Mesodermal cell (in vitro differentiated cells): ENCODE results near the gene EHBP1L1.

Experiments used
- H3K27ac ChIP-seq: 2 replicates; pipeline ENCODE4 v1.7.0; 2013; ENCODE audit warnings: mild to moderate bottlenecking, low read depth, low read length, moderate library complexity; ENCODE audit not compliant: severe bottlenecking
- H3K36me3 ChIP-seq: 2 replicates; pipeline ENCODE4 v1.7.1; 2013; ENCODE audit warnings: mild to moderate bottlenecking, low read length, moderate library complexity; ENCODE audit not compliant: control insufficient read depth, insufficient read depth
- H3K4me1 ChIP-seq: one replicate; pipeline ENCODE4 v1.7.1; 2013; ENCODE audit warnings: mild to moderate bottlenecking, low read length; ENCODE audit not compliant: insufficient read depth, control insufficient read depth, poor library complexity, severe bottlenecking
- H3K4me3 ChIP-seq: 2 replicates; pipeline ENCODE4 v1.7.0; 2013; ENCODE audit warnings: low read length, control low read depth, mild to moderate bottlenecking; ENCODE audit not compliant: insufficient read depth, poor library complexity, severe bottlenecking; ENCODE audit errors: extremely low read depth
- H3K9me3 ChIP-seq: 2 replicates; pipeline ENCODE4 v1.7.1; 2013; ENCODE audit warnings: mild to moderate bottlenecking, low read length, moderate library complexity; ENCODE audit not compliant: control insufficient read depth
- WGBS, 2 experiments: methylation state at CpG; one replicate each; pipeline ENCODE4 v1.1.5; 2013; ENCODE audit warnings: missing lambda C conversion rate in 2 of 2; ENCODE audit not compliant: insufficient coverage in 2 of 2; 5-methylcytosine and 5-hydroxymethylcytosine counted together

EHBP1L1 gene

DNA sequence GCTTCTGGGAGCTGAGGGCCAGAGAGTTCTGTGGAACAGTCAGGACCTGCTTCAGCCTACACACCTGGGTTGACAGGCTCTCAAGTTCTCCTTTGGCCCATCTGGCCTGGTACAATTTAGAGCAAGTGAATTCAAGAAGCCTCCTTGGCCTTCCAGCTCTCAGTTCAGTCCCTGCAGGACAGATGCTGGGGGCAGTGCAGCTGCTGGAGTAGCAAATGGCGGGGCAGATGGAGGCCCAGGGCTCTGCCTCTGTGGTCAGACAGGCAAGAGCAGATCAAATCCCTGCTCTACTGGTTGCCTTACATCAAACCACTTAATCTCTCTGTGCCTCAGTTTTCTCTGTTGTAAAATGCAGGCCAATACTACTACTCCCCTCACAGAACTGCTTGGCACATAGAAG lies 28.4 kb downstream of the EHBP1L1 start:
- Histone ChIP-seq H3K27ac (no peak overlapping the region), H3K9me3 (no peaks in the 10 kb centered on the region), H3K4me3 (no peak overlapping the region), H3K36me3 (peaks cover 67% of the 10 kb centered on the region), H3K4me1 (peaks cover 12% of the 10 kb centered on the region)
- 79 to 100% methylated on average over 1 of the region's 1 CpG for WGBS, 2 experiments

- Histone ChIP-seq H3K27ac (peak overlapping the region; percentile 49), H3K9me3 (no peaks in the 10 kb centered on the region), H3K36me3 (peaks cover 82% of the 10 kb centered on the region), H3K4me1 (peaks cover 29% of the 10 kb centered on the region), H3K4me3 (peak overlapping the region; percentile 14)
- 6 to 12% methylated on average over 38 to 64 of the region's 67 CpGs for WGBS, 2 experiments
These were observed 31.2 kb downstream of the EHBP1L1 start for GRCh38 chr11:65606876-65607613.

DNA sequence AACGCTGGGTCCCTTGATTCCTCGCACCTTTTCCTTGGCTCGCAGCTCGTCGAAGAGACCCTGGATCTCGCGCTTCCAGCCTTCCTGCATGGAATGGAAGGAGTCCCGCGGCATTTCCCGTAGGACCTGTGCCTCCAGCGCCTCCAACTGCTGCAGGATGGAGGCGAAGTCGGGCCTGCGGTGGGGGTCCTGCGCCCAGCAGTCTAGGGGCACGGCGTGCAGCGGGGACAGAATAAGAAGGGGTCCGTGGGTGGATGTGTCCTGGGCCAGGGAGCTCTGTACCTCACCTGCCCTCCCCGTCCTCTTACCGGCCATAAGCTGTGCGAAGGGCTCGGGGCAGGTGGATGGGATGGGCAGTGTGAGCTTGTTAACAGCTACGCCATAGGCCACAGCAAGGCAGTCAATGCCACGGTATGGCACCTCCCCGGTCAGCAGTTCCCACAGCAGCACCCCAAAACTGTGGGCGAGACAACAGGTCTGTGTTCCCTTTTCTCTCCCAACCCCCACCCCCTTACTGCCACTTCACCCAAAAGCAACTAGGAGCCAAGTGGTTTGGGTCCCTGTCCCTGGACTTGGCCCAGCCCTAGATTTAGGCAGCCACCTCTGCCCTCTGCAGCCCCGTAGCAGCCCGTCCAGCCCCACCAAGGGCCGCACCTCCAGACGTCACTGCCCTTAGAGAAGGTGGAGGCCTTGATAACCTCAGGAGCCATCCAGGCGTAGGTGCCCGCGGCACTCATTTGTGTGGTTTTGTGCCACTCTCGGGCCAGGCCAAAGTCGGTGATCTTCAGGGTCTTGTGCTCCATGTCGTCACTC lies 32.0 kb downstream of the EHBP1L1 start:
- no peaks in the 10 kb centered on the region for H3K9me3 ChIP-seq
- peak overlapping the region; percentile 14 for H3K4me3 ChIP-seq
- peaks cover 82% of the 10 kb centered on the region for H3K36me3 ChIP-seq
- 82 to 84% methylated on average over 27 to 36 of the region's 37 CpGs for WGBS, 2 experiments
- peaks cover 37% of the 10 kb centered on the region for H3K4me1 ChIP-seq
- peak overlapping the region; percentile 49 for H3K27ac ChIP-seq

GRCh38 chr11:65609229-65609628 lies 33.4 kb downstream of the EHBP1L1 start:
- H3K4me3 ChIP-seq = no peak overlapping the region
- WGBS, 2 experiments = 88 to 100% methylated on average over 2 to 3 of the region's 3 CpGs
- H3K27ac ChIP-seq = no peak overlapping the region
- H3K4me1 ChIP-seq = peaks cover 43% of the 10 kb centered on the region
- no peaks in the 10 kb centered on the region for H3K9me3 ChIP-seq
- H3K36me3 ChIP-seq = peaks cover 71% of the 10 kb centered on the region

DNA sequence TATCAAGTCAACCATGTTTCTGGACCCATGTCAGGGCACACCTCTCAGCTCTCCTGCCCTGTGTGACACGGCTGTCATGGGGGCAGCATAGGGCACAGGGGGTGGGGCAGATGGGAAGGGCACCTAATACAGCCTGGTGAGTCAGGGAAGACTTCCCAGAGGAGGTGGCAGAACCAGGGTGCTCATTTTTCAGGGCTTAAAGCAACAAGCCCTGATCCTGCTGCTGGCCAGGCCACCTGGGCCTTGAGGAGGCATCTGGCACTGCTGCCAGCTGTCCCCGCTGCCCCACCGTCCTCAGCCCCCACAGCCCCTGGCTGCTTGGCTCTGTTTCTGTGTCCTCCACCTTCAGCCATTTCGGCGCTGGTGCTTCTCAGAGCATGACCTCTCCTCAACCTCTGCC lies 33.8 kb downstream of the EHBP1L1 start:
- WGBS, 2 experiments = 90 to 100% methylated on average over 5 of the region's 5 CpGs
- Histone ChIP-seq H3K4me3 (no peak overlapping the region), H3K36me3 (peaks cover 68% of the 10 kb centered on the region), H3K4me1 (peaks cover 43% of the 10 kb centered on the region), H3K27ac (no peak overlapping the region), H3K9me3 (no peaks in the 10 kb centered on the region)

DNA sequence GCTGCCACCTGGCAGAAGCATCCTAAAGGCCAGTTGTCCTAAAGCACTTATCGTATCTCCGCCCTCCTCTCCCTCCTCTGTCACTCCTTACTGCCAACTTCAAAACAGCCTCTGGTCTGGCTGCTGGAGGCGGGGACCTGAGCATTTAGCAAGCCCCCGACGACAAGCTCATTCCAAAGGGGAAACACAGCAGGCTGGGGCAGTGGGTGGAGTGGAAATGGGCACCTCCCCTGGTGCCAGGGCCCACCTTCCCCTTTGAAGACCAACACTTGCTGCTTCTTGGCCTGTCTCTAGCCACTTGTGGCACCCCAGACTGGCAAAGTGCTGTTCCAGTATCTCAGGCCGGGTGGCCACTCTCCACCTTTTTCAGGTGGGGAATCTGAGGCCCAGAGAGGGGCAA lies 34.6 kb downstream of the EHBP1L1 start:
- H3K27ac ChIP-seq = peak overlapping the region; percentile 29
- peaks cover 43% of the 10 kb centered on the region for H3K4me1 ChIP-seq
- peaks cover 60% of the 10 kb centered on the region for H3K36me3 ChIP-seq
- peak overlapping the region; percentile 84 for H3K4me3 ChIP-seq
- WGBS, 2 experiments = 79 to 82% methylated on average over 3 to 5 of the region's 6 CpGs
- H3K9me3 ChIP-seq = no peaks in the 10 kb centered on the region

DNA sequence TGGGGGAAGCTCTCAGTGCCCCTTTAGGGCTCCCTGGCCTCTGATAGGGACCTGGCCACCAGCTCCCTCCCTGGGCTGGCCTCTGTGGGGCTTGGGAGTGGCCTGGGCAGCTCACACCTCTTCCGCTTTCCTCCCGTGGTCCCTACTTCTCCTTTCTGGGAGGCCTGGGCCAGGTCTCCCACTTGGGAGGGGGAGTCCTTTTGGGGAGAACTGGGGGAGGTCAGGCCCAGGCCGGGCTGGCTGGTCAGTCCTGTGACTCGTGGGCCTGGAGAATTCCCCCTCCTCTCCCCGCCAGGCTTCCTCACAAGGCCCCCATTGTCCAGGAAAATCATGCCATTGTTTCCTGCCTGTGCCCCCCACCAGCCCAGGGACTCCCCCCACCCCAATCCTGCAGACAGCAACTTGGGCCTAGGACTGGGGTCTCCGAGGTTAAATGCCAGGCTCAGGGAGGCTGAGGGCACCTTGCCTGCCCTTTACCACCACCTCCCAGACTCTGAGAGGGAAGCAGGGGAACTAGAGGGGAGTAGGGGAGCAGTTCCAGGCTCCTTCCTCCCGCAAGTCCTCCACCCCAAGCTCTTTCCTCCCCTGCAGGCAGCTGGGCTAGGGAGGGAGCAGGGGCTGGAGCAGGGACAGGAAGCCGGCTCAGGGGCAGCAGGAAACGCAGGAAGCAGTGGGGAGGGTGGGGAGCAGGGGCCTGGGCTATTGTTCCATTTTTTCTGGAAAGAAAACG lies 35.3 kb downstream of the EHBP1L1 start:
- 25 to 67% methylated on average over 1 of the region's 10 CpGs for WGBS, 2 experiments

DNA sequence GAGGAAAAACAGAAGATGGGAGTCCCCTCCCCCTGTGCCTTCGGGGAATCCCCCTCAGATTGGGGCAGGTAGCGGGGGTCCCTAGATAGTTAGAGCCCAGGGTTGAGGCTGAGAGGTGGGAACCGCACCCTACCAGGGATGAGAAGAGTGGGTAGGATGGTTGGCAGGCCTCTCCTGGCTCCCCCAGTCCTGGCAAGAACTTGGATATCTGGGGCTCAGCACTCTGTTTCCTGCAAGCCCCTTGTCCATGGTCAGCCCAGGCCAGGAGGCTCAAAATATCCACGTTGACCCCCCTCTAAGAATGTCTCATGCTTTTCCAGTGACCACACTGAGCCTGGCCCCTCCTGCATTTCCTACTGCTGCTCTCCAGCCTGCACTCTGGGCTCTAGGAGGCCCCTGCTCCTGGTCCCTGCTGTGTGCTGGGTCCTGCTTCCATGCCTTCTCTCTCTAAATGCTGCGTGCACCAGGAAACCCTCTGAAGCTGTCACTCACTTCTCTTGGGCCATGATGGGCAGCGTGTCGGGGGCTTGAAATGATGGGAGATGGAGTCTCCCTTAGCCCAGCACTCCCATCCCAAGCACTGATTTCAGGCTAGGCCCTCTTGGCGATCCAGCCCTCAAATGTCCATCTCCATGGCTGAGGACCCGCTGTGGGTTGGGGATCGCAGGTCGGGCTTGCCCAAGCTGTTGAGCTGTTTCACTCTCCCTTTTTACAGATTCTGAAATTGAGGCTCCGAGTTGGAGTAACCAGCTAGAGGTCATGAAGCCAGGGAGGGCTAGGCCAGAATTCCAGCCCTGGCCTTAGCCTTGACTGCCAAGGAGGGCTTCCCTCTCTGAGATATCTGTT lies 36.1 kb downstream of the EHBP1L1 start:
- WGBS, 2 experiments = 67 to 85% methylated on average over 7 to 11 of the region's 12 CpGs
- peaks cover 54% of the 10 kb centered on the region for H3K36me3 ChIP-seq
- peak overlapping the region; percentile 84 for H3K4me3 ChIP-seq
- H3K4me1 ChIP-seq = peaks cover 43% of the 10 kb centered on the region
- H3K27ac ChIP-seq = peak overlapping the region; percentile 89
- no peaks in the 10 kb centered on the region for H3K9me3 ChIP-seq

More for the DNA sequence above, 35.3 kb downstream of the EHBP1L1 start:
- H3K27ac ChIP-seq = peak overlapping the region; percentile 89
- peaks cover 52% of the 10 kb centered on the region for H3K36me3 ChIP-seq
- H3K9me3 ChIP-seq = no peaks in the 10 kb centered on the region
- peaks cover 43% of the 10 kb centered on the region for H3K4me1 ChIP-seq
- H3K4me3 ChIP-seq = peak overlapping the region; percentile 84

GRCh38 chr11:65612691-65613090 lies 36.8 kb downstream of the EHBP1L1 start:
- Histone ChIP-seq H3K4me1 (peaks cover 42% of the 10 kb centered on the region), H3K27ac (peak overlapping the region; percentile 42), H3K4me3 (peak overlapping the region; percentile 84), H3K36me3 (peaks cover 57% of the 10 kb centered on the region), H3K9me3 (no peaks in the 10 kb centered on the region)
- WGBS, 2 experiments = 97 to 100% methylated on average over 2 to 7 of the region's 7 CpGs
